ENCODE measurements around the gene PGC. TPM values are rescaled to one million over a fixed set of nuclear protein-coding genes. Genes with fewer than 3 reads are reported as not detected.

PGC gene
- total RNA-seq, 1 experiment from 2014 or later: not detected

DNA sequence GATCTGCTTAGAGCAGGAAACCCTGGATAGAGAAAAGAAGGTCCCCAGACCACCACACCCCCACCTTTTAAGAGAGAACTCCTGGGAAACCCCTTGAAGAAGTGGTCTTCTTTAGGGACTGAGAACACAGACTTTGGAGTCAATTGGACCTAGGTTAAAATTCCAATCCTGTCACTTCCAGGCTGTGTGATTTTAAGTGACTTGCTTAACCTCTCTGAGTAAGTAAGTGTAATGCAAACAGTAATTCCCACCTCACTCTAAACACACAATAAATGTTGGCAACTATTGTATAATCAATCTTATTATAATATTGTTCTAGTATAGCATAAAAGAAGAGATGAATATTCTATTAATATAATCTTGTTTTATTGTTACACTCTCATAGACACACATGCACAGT lies 15.0 kb downstream of the PGC start:
- DNase-seq (ENCODE audit: low read depth): no peak

GRCh38 chr6:41731561-41732086 lies 15.6 kb downstream of the PGC start:
- DNase-seq (ENCODE audit: low read depth): no peak

DNA sequence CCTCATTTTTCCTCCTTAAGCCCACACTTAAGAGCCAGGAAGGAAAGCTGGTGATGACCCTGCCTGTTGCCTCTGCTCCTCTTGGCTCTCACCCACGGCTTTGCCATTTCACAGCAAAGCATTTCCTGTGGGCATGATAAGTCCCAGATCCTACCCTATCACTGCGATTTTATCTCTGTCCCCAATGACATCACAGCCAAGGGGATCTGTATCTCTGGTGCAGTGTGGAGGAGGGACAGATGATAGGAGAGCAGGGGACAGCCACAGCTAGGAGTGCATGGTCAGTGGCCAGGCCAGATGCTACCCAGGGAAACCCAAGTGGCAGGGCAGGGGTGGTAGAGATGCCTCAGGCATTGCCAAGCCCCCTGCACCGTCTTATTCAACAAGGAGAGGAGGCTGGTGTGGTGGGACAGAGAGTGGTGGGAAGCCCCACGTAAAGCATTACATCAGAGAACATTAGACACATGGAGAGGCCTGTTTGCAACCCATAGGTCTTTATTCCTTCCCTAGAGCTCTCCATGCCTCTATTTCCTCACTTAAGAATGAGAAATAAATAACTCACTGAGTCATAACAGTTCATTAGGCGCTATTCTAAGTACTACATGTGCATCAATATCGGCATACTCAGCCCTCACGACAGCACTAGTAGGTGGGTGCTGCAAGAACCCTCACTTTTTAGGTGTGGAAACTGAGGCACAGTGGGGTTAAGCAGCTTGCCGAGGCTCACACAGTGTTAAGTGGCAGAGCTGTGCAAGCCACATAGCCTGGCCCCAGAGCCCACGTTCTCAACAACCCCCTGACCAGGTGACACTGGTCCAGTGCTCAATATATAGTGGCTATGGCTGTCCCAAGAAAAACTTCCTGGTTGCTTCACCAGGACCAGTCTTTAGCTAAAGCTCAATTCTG lies 16.4 kb downstream of the PGC start:
- DNase-seq (ENCODE audit: low read depth): peak; percentile 21

DNA sequence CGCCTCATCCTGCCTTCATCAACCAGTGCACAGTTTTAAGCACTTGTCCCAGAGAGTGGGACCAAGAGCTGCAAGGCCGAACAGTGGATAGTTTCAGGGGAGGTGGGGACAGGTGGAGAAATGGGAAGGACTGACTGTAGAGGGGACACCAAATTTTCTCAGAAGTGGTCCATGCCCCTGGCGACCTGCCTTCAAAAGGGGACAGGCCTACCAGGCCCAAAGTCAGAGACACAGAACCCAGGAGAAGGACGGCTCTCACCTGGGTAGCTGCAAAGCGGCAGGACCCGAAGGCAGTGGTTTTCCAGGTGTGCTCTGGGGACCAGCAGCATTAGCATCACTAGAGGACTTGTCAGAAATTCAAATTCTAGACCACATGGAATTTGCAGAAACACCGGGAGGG lies 17.6 kb downstream of the PGC start:
- no peak for DNase-seq (ENCODE audit: low read depth)

DNA sequence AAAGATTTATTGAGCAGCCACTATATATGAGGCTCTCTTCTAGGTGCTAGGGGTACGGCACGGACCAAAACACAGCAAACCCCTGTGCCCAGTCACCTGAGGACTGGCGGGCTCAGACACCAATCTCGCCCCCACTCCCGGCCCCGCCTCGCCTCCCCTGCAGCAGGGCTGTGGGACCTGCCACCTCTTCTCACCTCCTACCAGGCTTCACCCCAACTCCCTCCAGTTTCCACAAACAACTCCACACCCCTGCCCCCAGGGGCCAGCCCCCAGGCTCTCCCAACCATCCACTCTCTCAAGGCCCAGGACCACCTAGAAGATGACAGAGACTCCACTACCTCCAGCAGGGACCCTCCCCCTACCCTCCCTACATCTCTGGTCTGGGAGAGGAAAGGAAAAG lies 18.2 kb downstream of the PGC start:
- no peak for DNase-seq (ENCODE audit: low read depth)

DNA sequence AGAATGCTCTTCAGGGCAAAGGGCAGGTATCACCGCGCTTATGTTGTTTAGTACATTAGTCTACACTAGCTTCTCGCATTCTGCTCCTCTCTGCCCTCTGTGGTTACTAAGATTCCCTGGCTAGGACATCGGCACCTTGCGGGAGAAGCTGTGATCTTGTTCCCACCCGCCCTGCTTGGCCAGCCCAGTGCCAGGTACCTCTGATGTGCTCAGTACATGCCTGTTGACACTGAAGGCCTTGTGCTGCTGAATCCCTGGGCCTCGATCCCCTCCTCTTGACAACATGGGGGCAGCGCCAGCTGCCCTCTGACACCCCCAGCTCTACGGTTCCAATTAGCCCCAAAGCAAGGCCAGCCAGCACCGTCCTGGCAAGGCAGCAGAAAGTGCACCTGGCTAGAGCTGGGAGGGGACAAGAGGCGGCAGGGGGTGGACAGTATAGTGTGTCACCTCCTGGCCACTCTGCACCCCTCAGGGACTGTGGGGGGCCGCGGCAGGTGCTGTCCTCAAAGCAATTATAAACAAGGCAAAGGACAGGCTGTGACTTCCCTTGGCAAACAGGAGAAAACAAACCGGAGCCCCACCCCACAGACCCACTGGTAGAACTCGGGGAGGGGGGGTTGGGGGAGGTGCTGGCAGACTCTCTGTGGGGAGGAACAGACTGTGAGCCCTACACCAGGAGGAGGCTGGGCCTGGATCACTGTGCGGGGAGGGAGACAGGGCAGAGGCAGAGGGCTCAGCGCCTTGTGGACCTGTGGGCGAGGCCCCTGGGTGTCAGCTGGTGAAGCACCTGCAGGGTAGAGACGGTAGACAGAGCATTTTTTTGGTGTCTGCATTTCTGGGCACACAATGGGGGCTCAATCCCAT lies 18.9 kb downstream of the PGC start:
- no peak for DNase-seq (ENCODE audit: low read depth)

DNA sequence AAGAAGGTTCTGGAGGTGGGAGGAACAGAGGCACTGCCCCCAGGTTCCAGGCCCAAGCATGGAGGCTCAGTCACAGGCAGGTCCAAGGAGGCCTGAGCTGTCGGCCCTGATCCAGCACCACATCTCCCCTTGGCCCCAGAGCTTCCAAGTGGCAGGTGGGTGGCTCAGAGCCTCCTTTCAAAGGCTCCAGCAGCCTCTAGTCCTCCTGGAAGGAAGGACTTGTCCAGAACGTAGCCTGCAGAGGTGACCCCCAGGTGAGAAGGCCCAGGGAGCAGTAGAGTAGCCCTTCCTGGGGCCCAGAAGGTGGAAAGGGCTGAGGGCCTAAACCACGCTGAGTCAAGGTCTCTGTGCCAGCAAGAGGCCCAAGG lies 19.5 kb downstream of the PGC start:
- DNase-seq (ENCODE audit: low read depth): no peak

DNA sequence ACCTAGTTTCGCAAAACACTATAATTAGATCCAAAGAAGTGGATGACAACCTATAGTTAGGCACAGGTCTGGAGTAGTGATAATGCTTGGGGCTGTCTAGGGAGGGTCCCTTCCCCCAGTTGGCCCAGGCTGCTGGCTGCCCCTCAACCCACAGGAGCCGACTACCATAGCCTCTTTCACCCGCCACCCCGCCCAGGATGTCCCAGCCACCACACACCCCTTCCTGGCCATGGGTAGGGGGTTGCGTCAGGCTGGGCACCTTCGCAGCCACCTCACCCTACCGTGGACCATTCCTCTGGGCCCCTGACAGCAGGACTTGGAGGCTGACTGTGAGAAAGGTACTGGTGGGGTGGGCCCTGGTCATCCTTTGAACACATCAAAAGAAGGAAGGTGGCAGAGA lies 20.3 kb downstream of the PGC start:
- no peak for DNase-seq (ENCODE audit: low read depth)

- no peak for DNase-seq (ENCODE audit: low read depth)
Observed at GRCh38 chr6:41724586-41725501, 22.4 kb downstream of the PGC start.

GRCh38 chr6:41724228-41724580 lies 23.0 kb downstream of the PGC start:
- no peak for DNase-seq (ENCODE audit: low read depth)

GRCh38 chr6:41723530-41724227 lies 23.5 kb downstream of the PGC start:
- peak; percentile 90 for DNase-seq (ENCODE audit: low read depth)

DNA sequence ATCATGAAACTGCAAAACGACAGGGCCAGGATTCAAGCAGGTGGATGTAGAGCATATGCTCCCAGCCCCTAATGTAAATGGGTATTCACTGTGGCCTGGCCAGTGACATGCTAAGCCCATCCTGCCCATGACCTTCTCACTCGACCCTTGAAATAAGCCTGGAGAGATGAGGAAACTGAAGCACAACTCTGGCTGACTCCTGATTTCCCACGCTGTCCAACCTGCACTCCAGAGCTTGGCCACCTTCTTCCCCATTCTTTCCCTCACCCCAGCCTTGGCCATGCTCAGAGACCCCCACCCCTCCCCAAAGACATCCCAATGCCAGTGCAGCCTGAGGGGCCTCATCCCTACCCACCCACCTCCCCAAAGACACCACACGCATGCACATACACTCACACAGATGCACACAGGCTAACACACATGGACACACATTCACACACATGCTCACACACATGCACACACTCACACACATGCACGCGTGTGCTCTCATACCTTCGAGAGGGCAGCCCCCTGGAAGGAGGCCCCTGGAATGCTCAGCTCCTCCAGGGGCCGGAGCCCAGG lies 24.1 kb downstream of the PGC start:
- no peak for DNase-seq (ENCODE audit: low read depth)

GRCh38 chr6:41721414-41721813 lies 25.8 kb downstream of the PGC start:
- DNase-seq (ENCODE audit: low read depth): no peak

DNA sequence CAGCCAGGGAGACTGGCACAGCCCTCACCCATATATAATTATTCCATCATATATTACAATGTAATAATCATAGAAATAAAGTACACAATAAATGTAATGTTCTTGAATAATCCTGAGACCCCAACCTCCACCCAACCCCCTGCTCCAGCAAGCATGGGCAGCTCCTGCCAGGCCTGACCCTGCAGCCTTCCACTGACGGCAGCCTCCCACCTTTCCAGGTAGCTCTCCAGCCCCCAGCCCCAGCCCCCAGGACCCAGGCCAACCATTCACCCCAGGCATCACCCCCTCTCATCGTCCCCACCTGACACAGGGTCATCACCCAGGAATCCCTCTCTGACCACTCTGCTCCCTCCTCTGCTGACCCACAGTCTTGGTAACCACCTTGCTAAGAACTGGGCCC lies 26.4 kb downstream of the PGC start:
- no peak for DNase-seq (ENCODE audit: low read depth)

- DNase-seq (ENCODE audit: low read depth): no peak
Observed at GRCh38 chr6:41720262-41720620, 27.0 kb downstream of the PGC start.

DNA sequence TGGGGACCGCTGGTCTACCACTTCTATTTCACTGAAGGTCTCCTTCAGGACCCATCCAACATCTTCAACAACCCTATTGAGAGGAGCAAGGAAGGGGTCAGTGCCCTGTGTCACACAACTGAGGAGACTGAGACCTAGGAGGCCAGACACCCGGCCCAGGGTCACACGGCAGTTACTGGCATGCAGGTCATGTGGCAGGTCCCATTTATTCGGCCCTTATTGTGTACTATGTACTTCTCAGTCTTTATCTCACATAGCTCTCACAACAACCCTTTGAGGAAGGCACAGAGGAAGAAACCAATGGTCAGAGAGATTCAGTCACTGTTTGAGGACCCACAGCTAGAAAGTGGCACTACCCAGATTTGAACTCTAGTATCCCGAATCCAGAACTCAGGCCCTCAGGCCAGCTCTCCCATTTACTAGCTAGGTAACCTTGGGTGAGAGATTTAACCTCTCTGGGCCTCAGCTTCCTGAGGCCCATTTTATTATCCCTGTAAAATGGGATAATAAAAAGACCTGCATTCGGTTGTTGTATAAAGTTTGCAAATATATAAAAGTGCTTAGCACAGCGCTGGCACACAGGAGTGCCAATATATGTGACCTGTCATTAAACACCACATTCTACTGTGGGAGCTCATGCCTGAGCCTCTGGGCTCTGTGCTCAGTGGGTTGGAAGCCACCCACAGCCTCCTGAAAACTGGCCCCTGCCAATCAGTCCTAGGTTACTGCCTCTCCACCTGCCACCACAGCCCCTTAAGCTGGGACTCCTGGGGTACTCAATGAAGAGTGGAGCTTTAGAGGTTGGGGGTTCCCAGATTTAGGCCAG lies 27.5 kb downstream of the PGC start:
- no peak for DNase-seq (ENCODE audit: low read depth)

DNA sequence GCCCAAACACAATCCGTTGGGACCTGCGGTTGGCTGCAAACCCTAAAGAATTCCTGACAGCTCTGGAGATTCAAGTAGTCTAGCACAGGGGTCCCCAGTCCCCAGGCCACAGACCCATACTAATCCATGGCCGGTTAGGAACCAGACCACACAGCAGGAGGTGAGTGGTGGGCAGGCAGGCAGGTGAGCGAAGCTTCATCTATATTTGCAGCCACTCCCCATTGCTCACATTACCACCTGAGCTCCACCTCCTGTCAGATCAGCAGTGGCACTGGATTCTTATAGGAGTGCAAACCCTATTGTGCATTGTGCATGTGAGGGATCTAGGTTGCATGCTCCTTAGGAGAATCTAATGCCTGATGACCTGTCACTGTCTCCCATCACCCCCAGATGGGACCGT lies 28.4 kb downstream of the PGC start:
- no peak for DNase-seq (ENCODE audit: low read depth)

DNA sequence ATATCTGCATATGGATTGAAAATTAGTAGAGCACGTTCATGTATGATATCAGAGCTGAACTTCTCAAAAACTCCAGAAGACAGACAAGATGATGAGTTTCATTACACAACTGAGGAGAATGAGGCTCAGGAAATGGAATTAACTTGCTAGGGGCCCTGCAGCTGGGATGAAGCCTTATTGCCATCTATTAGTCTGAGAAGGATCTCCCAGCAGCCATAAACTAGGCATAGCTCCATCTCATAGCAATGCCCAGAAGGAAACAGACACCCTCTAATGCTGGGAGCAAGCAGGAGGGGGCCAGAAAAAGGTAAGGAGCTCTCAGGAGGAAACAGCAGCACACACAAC lies 29.8 kb downstream of the PGC start:
- no peak for DNase-seq (ENCODE audit: low read depth)

DNA sequence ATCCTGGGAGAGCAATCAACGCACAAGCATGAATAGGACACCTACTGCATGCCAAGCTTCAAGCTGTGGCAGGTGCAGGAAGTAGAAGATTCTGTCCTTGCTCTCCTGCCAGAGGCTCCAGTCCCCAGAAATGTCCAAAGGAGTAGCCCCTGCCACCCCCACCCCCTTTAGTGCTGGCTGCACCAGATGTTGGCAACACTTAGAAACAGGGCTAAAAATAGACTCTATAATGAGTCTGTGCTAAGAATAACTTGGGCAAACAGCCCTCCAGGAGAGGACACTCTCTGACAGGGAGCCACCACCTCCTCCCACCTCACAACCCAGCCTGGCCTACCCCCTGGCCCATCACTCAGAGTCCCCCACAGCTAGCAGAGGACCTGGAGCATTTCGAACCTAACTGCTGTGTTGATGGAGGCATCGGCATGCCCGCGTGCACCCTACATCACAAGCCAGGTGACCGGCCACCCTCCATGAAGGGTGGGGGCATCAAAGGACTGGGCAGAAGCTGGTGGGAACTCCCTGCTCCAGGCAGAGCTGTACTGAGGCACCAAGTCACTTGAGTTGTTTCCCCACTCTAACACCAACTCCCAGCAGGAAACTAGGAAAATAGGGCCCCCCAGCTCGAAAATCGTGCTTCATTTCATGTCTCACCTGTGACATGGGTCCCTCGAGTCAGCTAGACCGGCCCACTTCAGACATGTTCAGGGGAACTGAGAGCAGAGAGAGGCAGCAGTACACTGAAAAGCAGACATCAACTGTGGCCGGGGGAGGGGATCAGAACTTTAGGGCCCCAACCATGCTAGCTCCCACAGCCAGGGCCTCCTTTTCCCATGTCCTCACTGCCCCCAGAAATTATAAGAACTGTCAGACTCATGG lies 30.4 kb downstream of the PGC start:
- no peak for DNase-seq (ENCODE audit: low read depth)

Measured in HT1080 (cell line).